GM21360 (cell line): Measurements from ENCODE around the gene RASL11A.
"Not testable (repeated sequence)": the region's sequence is repeated elsewhere in the genome, so short reads cannot be mapped to it uniquely, and the experiment has no call there.

Experiments used
- ATAC-seq: cut with Tn5 transposase; IDR thresholded peaks from one replicate; pipeline ENCODE4 v1.9.1; 2021; ENCODE audit warnings: mild to moderate bottlenecking, moderate library complexity; ENCODE audit not compliant: unreplicated experiment

The RASL11A gene, protein sequence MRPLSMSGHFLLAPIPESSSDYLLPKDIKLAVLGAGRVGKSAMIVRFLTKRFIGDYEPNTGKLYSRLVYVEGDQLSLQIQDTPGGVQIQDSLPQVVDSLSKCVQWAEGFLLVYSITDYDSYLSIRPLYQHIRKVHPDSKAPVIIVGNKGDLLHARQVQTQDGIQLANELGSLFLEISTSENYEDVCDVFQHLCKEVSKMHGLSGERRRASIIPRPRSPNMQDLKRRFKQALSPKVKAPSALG

DNA sequence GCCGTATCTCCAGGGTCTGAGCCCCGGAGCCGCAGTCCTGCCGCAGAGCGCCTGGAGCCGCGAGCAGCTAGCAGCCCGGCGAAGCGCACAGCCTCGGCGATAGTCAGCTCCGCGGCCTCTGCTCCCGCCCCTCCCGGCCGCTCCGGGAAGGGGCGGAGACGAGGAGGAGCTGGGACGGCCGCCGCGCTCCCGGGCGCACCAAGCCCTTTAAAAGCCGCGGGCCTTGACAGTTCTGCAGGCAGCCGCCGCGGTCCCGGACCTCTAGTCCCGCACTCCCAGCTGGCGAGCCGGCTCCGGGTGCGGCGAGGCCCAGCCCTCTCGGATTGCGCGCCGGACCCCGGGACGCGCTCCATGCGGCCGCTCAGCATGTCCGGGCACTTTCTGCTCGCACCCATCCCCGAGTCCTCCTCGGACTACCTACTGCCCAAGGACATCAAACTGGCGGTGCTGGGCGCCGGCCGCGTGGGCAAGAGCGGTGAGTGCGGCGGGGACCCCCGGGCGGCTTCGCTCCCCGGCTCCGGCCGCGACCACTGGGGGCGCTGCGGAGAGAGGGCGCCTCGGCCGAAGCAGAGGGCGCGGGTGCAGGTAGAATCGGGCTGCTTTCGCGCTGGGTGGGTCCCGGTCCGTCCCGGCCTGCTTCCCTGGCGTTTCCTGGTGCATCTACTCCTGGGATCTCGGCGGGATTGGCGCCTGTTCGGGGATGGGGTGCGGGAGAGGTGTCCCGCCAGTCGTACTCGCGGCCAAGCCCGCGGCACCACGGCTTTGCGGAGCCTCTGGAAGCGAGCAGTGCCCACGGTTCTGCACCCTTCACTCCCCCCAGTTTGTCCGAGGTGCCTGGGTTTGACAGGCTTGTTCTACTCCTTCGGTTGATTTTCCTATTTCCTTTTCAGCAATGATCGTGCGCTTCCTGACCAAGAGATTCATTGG lies at the start of gene RASL11A:
TSS of gene RASL11A (plus strand) at position 237 of the 927 bp plus-strand sequence. CDS start at position 352, 115 bp downstream.
- peak; percentile 75 for ATAC-seq

DNA sequence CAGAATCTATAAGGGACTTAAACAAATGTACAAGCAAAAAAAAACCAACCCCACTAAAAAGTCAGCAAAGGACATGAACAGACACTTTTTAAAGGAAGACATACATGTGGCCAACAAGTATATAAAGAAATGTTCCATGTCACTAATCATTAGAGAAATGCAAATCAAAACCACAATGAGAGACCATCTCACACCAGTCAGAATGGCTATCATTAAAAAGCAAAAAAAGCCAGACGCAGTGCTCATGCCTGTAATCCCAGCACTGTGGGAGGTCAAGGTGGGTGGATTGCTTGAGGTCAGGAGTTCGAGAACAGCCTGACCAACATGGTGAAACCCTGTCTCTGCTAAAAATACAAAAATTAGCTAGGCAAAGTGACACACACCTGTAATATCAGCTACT lies 48.5 kb upstream of the RASL11A start:
- not testable (repeated sequence) for ATAC-seq

DNA sequence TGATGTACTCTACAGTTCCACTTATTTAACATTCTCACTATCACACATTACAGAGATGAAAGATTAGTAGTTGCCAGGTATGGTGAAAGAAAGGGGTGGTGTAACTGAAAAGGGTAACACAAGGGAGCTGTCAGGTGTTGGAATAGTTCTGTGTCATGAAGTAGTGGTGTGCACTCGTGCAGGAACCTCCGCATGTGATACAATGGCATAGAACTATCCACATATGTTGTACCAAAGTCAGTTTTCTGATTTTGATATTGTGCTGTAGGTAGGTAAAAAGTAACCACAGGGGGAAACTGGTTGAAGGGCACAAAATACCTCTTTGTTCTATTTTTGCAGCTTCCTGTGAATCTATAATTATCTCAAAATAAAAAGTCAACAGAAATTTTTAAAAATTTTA lies 43.6 kb upstream of the RASL11A start:
- ATAC-seq, result no peak

DNA sequence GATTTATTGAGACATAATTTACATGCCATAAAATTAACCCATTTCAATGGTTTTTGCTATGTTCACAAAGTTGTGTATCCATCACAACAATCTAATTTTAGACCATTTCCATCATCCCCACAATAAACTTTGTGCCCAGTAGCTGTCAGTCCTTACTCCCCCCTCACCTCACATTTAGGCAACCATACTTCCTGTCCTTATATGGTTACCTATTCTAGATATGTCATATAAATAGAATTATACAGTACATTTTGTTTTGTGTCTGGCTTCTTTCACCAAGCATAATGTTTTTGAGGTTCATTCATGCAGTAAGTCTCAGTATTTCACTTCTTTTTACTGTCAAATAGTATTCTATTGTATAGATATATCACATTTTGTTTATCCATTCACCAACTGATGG lies 42.5 kb upstream of the RASL11A start:
- ATAC-seq, result no peak

DNA sequence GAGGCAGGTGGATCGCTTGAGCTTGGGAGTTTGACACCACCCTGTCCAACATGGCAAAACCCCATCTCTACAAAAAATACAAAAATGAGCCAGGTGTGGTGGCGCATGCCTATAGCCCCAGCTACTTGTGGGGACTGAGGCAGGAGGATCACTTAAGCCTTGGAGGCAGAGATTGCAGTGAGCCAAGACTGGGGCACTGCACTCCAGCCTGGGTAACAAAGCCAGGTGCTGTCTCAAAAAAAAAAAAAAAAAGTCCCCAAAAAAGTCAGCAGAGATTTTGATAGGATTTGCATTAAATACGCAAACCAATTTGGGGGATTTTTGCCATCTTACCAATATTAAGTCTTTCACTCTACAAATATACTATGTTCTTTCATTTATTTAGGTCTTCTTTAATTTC lies 41.0 kb upstream of the RASL11A start:
- ATAC-seq, result no peak

DNA sequence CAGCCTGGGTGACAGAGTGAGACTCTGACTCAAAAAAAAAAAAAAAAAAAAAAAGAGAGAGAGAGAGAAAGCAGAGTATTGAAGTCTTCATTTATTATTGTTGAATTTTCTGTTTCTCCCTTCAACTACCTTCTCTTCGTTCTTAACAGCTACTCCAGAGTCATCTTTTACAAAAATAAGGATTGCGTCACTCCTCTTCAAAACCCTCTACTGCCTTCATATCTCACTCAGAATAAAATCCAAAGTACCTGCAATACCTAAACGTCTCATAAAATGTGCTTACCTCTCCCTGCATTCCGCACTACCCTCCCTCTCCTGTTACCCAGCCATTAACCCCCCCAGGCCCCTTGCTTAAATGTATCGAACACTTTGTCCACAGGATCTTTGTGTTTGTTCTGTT lies 36.7 kb upstream of the RASL11A start:
- no peak for ATAC-seq

DNA sequence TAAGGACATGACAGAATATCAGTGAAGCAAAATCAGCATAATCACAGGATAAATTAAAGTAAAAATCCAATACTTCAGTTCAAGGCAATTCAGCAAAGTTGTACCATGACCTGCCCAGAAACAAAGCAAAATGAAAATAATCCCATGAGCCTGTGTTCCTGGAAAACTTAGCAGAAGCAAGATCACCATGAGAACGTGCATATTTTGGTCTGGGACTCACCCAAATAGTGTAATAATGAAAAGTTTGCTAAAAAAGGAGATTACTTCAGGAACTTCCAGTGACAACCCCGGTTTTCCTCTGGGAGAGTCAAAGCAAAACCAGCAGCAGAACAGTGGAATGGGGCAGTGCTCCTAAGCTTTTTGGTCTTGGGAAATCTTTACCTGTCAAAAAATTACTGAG lies 34.2 kb upstream of the RASL11A start:
- no peak for ATAC-seq

DNA sequence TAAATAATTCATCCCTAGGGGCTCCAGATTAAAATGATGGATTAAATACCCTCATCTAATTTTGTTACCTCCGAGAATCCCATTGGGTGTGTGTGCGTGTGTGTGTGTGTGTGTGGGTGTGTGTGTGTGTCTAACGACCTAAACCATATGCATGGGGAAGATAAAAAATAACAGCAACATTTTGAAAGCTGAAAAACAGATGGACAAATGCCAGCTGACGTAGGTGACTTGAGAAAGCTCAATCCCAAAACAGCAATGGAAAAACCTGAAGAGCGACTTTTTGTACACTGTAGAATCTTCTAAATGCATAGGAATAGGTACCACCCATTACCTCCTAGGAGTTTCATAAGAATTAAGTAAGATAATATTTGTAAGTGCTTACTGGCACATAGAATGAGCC lies 27.9 kb upstream of the RASL11A start:
- ATAC-seq, result no peak

DNA sequence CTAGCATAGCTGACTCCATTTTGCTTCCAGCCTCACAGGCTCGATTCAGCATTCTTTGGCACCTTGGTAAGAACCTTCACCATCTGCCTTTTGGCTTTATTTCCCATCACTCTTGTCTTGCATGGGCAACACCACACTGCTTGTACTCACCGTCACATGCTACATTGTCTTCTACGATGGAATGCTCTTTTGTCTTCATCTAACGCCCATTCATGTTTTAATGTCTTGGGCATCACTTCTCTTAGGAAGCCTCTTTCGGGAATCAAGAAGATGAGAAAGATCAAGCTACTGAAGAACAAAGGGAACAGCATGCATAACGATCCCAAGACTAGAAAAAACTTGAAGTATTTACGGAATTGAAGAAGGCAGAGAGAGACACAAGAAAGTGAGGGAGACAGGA lies 25.0 kb upstream of the RASL11A start:
- ATAC-seq, result no peak

DNA sequence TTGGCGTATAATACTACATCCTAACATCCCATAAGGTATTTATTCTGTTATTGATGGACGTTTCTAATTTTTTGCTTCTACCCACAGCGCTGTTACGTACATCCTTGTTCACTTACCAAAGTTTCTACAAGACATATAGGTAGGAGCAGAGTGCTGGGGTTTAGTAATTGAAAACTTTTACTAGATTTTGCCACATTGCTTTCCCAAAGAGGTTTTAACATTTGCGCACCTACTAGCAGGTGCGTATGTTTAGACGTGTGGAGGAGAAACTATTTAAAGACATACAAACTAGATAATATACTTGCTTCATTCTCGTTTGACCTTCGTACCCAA lies 19.8 kb upstream of the RASL11A start:
- peak; percentile 3 for ATAC-seq

DNA sequence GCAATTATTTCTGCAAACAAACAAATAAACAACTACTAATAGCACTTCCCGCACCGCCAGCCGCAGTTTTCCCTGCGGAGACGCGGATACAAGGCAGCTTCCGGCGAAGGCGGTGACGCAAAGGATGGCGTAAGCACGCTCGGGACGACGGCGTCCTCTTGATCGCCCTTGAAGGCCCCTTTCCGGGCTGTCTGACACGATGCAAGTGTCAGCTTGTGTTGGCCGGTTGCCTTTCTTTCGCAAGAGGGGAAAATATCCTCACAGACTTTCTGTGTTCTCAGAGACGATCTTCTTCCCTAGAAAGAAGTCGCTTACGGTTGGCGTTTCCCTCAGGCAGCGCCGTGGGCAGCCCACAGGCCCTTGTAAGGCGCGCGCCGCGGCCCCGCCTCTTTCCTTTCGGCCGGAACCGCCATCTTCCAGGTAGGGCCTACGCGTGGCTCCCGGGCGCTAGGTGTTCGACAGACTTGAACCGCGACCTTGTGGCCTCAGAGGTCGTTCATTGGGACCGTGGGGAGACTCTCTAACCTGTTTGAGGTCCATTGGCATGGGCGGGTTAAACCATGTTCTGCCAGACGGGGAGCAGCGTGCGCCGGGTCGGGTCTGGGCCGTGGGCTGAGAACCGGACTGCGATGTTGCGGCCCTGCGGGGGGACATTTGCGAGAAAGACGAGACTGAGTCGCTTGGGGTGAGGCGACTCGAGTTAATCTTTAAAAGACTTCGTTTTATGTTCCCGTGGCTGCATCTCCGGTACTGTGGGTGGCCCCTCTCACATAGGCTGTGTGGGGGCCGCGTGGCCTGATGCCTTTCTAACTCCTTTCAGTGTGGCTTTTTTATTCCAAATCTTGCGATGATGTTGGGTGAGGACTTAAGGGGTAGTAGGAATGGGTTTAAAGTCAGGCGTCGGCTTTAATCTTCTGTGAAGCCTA lies 19.2 kb upstream of the RASL11A start, which contains the start of gene RPL21:
TSS of gene RPL21 (plus strand) at position 393 of the 926 bp plus-strand sequence. CDS start 2,219 bp downstream, outside the sequence.
- ATAC-seq, result peak; percentile 89

DNA sequence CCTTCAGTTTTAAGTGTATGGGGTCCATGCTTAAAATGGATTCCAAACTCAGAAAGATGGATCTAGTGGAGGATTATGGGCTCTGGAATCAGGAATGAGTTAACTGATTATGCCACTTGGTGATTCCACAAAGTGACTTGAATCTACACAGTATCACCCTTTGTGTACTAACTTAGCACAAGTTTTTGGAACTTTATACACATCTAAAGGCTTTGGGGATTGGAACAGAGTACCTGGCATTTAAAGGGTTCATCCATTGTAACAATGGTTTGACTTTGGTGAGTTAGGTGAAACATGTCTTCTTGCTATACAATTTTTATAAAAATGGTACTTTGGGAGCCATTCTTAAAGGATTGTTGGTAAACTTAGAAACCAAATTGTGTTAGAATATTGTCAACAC lies 18.2 kb upstream of the RASL11A start:
- ATAC-seq, result no peak

DNA sequence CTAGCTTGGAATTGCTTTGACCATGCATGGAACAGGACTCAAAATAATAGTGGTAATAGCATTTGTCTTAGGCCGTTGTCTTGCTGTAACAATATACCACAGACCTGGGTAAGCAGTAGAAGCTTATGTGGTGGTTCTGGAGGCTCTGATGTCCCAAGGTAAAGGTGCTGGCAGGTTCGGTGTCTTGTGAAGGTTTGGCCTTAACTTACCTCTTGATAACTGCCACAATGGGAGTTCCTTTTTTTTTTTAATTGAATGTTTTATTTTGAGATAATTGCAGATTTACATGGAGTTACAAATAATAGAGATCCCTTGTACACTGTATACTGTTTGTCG lies 13.4 kb upstream of the RASL11A start:
- no peak for ATAC-seq

DNA sequence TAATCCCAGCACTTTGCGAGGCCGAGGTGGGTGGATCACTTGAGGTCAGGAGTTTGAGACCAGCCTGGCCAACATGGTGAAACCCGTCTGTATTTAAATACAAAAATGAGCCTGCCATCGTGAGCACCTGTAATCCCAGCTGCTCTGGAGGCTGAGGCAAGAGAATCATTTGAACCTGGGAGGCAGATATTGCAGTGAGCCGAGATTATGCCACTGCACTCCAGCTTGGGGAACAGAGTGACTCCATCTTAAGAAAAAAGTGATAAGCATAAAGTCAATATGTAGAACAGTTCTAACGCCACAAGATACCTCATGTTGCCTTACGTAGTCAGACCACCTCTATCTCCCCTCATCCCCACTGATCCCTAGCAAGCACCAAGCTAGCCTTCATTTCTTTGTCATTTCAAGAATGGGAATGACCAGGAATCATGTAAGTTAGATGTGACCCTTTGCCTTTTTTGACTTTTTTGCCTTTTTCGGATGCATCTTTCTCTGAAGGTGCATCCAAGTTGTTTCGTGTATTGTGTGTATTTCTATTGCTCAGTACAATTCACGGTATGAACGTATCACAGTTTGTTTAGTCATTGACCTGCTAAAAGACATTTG lies 12.9 kb upstream of the RASL11A start:
- ATAC-seq, result no peak

DNA sequence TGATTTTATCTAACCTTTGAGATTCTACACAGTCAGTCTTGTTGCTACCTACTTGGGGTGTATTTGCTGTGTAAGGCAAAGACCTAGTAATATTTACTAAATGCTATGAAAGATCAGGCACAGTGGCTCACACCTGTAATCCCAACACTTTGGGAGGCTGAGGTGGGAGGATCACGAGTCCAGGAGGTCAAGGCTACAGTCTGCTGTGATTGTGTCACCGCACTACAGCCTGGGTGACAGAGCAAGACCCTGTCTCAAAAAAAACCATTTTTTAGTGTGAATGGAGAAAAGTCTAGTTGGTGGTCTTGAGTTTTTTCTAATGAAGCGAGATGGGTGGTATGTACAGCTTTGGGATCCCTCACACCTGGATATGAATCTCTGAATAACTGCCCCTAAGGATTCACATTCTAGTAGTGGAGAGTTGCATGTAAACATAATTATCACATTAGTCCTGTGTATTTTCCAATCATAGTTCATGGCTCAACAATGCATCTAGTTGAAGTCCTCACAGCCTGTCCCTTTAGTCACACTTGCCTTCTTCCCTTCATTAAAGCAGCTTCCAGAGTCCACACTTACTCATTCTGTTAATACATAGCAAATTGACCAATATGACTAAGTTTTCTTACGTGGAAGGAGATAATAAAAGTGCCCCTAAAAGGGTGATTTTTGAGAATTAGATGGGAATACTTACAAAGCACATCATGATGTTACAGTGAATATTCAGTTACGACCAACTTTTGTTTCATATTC lies 11.8 kb upstream of the RASL11A start:
- ATAC-seq, result no peak

DNA sequence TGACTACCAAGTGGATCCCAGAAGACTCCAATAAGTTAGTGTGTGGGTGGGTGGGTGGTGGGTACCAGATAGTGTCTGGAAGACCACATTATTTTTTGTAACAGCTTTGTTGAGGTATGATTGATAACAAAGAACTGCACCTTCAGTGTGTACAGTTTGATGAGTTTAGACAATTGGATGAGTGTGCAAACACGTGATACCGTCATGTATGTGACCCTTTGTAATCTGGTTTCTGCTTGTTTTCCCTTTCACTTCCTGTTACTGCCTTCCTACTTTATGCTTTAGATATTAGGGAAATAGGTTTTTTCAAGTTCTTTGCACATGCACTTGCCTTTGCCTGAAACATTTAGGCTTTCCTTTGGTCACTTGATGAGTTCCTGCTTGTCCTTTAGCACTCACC lies 10.8 kb upstream of the RASL11A start:
- peak; percentile 64 for ATAC-seq

DNA sequence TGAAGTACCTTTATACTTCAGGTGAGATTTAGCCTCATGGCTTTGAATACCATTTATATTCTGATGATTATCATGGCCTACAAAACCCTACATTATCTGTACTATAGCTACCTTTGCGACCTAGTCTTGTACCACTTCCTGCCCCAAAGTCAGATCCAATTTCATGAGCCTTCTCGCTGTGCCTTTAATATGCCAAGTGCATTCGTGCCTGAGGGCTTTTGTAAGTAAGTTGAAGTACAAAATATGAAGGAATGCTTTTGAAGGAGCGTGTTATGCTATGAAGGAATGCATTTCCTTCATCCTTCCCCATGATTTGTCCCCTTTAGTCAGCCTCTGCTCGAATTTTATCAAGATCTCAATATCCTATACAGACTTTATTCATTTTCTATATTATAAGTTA lies 9.2 kb upstream of the RASL11A start:
- ATAC-seq, result no peak

DNA sequence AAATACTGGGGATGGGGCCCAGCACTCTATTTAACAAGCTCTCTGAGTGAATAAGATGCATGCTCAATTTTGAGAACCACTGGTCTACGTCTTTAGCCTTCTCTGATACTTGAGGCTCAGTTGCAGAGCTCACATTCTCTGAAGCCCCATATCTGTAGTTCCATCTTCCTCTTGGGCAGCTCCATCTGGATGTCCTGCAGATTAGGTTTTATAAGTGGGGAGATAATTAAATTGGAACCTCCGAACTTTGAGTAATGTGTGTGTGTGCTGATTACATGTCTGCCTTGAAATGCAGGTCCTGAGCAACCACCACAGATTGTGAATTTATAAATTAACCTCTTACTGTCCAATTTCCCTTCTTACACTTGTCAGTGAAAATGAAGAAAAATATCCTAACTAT lies 7.2 kb upstream of the RASL11A start:
- no peak for ATAC-seq

DNA sequence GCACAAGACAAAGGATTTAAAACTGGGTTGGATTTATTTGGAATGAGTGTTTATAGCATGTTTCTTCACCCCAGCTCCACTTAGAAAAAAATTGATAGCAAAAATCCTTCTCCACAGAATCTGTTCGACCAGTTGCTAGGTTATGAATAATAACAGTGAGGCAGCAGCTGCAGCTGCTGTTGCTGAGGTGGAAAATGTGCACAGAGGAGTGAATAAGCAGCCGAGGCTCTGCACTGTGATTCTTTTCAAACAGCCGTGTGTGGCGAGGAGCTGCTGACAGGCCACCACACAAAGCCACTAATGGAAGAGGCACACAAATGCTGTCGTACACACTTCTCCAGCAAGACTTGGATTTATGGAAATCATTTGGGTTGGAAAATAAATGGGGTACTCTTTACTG lies 6.4 kb upstream of the RASL11A start:
- ATAC-seq, result no peak

DNA sequence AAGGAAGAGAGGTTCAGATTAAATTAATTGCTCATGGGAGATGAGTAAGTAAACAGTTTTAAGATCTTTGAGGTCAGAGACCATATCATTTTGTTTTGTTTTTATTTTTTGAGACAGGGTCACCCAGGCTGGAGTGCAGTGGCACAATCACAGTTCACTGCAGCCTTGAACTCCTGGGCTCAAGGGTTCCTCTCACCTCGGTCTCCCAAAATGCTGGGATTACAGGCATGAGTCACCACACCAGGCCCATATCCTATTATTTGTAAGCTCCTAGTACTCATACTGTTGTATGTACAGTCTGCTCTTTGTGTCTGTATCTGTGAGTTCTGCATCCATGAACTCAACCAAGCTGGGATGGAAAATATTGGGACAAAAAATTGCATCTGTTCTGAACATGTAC lies 6.0 kb upstream of the RASL11A start:
- no peak for ATAC-seq
